Measurements from ENCODE around the gene ABCC8.

ABCC8 gene

DNA sequence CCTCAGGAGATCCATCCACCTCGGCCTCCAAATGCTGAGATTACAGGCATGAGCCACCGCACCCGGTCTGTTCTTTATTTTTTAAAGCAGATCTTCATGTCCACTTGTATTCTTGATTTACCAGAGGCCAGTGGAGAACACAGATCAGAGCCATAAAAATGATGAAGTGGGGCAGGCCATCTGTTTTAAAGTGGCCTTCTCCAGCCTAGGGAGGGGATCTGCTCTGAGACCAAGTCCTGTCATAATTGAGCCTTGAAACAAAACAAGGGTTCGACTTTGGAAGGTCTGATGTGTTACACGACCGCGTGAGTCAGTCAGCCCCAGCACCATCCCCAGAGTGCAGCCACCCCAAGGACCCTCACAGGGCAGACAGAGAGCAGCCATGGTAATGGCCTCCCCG, 27.5 kb downstream of the ABCC8 start:
- Histone ChIP-seq H2AFZ (ENCODE audit: low read depth) (no peak overlapping the region), H4K20me1 (ENCODE audit: insufficient read depth) (no peaks in the 10 kb centered on the region), H3K4me3 (IDR thresholded peaks at IDR 0.05; ENCODE audit: insufficient read depth, low read depth, low read length) (no peak overlapping the region), H3K79me2 (ENCODE audit: insufficient read depth, low read depth) (no peaks in the 10 kb centered on the region), H3K4me1 (ENCODE audit: low read depth, poor library complexity, severe bottlenecking) (no peaks in the 10 kb centered on the region), H3K9ac (no peak overlapping the region), H3K27ac (no peak overlapping the region), H3K27me3 (ENCODE audit: insufficient read depth, low read depth) (no peaks in the 10 kb centered on the region), H3K4me2 (no peak overlapping the region), H3K36me3 (ENCODE audit: insufficient read depth) (no peaks in the 10 kb centered on the region)
- no peak for TF ChIP-seq CTCF (conservative IDR thresholded peaks at IDR 0.05; ENCODE audit: low read depth, low read length)

GRCh38 chr11:17446482-17446881, 30.2 kb downstream of the ABCC8 start:
- Histone ChIP-seq H3K79me2 (ENCODE audit: insufficient read depth, low read depth) (no peaks in the 10 kb centered on the region), H3K9ac (no peak overlapping the region), H3K4me1 (ENCODE audit: low read depth, poor library complexity, severe bottlenecking) (no peaks in the 10 kb centered on the region), H4K20me1 (ENCODE audit: insufficient read depth) (no peaks in the 10 kb centered on the region), H3K4me3 (IDR thresholded peaks at IDR 0.05; ENCODE audit: insufficient read depth, low read depth, low read length) (no peak overlapping the region), H3K4me2 (no peak overlapping the region), H3K27me3 (ENCODE audit: insufficient read depth, low read depth) (no peaks in the 10 kb centered on the region), H3K36me3 (ENCODE audit: insufficient read depth) (no peaks in the 10 kb centered on the region), H2AFZ (ENCODE audit: low read depth) (no peak overlapping the region), H3K27ac (no peak overlapping the region)
- TF ChIP-seq CTCF (conservative IDR thresholded peaks at IDR 0.05; ENCODE audit: low read depth, low read length), result no peak

- Histone ChIP-seq H3K27ac (no peak overlapping the region), H3K4me2 (no peak overlapping the region), H3K9ac (no peak overlapping the region), H3K36me3 (ENCODE audit: insufficient read depth) (no peaks in the 10 kb centered on the region), H3K79me2 (ENCODE audit: insufficient read depth, low read depth) (no peaks in the 10 kb centered on the region), H2AFZ (ENCODE audit: low read depth) (no peak overlapping the region), H4K20me1 (ENCODE audit: insufficient read depth) (no peaks in the 10 kb centered on the region), H3K27me3 (ENCODE audit: insufficient read depth, low read depth) (no peaks in the 10 kb centered on the region), H3K4me1 (ENCODE audit: low read depth, poor library complexity, severe bottlenecking) (no peaks in the 10 kb centered on the region), H3K4me3 (IDR thresholded peaks at IDR 0.05; ENCODE audit: insufficient read depth, low read depth, low read length) (no peak overlapping the region)
- no peak for TF ChIP-seq CTCF (conservative IDR thresholded peaks at IDR 0.05; ENCODE audit: low read depth, low read length)
These were observed 31.3 kb downstream of the ABCC8 start for GRCh38 chr11:17445240-17445795.

- Histone ChIP-seq H3K4me1 (ENCODE audit: low read depth, poor library complexity, severe bottlenecking) (no peaks in the 10 kb centered on the region), H3K27ac (no peak overlapping the region), H3K79me2 (ENCODE audit: insufficient read depth, low read depth) (no peaks in the 10 kb centered on the region), H3K4me2 (no peak overlapping the region), H2AFZ (ENCODE audit: low read depth) (no peak overlapping the region), H3K4me3 (IDR thresholded peaks at IDR 0.05; ENCODE audit: insufficient read depth, low read depth, low read length) (no peak overlapping the region), H3K36me3 (ENCODE audit: insufficient read depth) (no peaks in the 10 kb centered on the region), H4K20me1 (ENCODE audit: insufficient read depth) (no peaks in the 10 kb centered on the region), H3K27me3 (ENCODE audit: insufficient read depth, low read depth) (no peaks in the 10 kb centered on the region), H3K9ac (no peak overlapping the region)
- no peak for TF ChIP-seq CTCF (conservative IDR thresholded peaks at IDR 0.05; ENCODE audit: low read depth, low read length)
These were observed 32.5 kb downstream of the ABCC8 start for GRCh38 chr11:17443926-17444690.

Measured in KMS-11 (cell line).